AG09309 (cell line): ENCODE results near the gene INSL3.
"Not testable (repeated sequence)": the region's sequence is repeated elsewhere in the genome, so short reads cannot be mapped to it uniquely, and the experiment has no call there.

ENCODE experiments used
- DNase-seq: peaks from one replicate; pipeline ENCODE4 v3.0.0-alpha.2; 2010; ENCODE audit warnings: low read depth
- H3K4me3 ChIP-seq: 2 replicates; pipeline ENCODE4 v1.5.1; 2011; ENCODE audit warnings: mild to moderate bottlenecking, low read depth, low read length, moderate library complexity; ENCODE audit not compliant: control insufficient read depth
- TF ChIP-seq, protein P1 (sequence below): IDR thresholded peaks from 2 replicates; pipeline ENCODE4 v1.5.1; 2011; ENCODE audit warnings: mild to moderate bottlenecking, low read depth, low read length, inconsistent platforms; ENCODE audit not compliant: insufficient read depth, control insufficient read depth; ENCODE audit errors: missing control alignments

Gene INSL3

DNA sequence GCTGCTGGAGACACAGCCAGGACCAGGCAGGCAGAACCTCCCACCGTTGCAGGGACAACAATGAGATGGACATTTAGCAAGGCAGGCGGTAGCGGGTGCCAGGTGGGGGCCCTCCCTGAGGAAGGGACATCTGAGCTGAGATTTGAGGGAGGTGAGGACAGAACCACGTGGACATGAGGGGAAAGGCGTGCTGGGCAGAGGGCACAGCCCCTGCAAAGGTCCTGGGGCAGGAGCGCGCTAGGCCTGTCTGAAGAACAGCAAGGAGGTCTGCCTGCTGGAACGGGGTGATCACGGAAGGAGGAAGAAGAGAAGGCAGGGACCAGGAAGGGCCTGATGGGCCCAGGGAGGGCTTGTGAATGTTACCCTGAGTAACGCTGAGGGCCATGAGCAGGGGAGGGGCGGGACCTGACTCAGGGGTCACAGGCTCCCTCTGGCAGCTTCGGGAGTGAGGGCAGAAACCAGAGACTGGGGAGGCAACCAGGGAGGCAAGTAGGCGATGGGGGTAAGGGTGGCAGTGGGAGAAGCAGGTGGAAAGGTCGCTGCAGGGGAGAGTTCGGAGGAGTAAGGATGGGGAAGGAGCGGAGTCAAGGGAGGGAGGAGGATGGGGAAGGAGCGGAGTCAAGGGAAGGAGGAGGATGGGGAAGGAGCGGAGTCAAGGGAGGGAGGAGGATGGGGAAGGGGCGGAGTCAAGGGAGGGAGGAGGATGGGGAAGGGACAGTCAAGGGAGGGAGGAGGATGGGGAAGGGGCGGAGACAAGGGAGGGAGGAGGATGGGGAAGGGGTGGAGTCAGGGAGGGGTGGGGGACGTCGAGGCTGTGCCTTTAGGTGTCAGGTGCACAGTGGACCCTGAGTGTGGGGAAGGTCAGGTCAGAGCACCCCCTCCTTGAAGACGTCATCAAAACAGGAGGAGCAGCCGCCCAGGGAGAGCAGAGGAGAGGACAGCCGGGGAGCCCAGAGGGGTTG is 42.1 kb downstream of the INSL3 start:
- no peak overlapping the region for H3K4me3 ChIP-seq
- TF ChIP-seq, protein P1, sequence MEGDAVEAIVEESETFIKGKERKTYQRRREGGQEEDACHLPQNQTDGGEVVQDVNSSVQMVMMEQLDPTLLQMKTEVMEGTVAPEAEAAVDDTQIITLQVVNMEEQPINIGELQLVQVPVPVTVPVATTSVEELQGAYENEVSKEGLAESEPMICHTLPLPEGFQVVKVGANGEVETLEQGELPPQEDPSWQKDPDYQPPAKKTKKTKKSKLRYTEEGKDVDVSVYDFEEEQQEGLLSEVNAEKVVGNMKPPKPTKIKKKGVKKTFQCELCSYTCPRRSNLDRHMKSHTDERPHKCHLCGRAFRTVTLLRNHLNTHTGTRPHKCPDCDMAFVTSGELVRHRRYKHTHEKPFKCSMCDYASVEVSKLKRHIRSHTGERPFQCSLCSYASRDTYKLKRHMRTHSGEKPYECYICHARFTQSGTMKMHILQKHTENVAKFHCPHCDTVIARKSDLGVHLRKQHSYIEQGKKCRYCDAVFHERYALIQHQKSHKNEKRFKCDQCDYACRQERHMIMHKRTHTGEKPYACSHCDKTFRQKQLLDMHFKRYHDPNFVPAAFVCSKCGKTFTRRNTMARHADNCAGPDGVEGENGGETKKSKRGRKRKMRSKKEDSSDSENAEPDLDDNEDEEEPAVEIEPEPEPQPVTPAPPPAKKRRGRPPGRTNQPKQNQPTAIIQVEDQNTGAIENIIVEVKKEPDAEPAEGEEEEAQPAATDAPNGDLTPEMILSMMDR = no peak
- no peak for DNase-seq

DNA sequence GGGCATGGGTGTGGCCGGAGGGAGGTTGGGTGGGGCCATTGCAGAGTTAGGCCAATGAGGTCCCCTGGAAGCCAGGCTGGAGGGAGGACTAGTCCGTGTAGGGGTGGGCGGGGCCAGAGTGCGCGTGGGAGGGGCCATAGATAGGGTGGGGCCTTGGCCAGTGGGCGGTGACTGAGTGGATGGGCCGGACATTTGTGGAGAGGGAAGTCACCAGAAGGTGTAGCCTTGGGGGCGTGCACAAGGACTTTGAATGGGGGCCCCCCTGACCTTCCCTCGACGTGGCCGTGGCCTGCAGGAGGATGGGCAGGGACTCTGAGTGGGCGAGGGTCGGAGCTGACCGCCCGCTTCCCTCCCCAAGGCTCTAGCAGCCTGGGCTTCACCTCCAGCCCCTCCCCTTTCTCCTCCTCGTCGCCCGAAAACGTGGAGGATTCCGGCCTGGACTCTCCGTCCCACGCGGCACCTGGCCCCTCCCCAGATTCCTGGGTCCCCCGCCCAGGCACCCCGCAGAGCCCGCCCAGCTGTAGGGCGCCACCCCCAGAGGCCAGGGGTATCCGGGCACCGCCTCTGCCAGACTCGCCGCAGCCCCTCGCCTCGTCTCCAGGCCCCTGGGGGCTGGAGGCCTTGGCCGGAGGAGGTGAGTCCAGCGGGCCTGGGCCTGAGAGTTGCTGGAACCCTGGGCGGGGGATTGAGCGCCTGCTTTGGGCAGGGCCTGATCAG is 42.9 kb downstream of the INSL3 start:
- TF ChIP-seq, protein P1 = no peak
- H3K4me3 ChIP-seq = no peak overlapping the region
- DNase-seq = no peak

DNA sequence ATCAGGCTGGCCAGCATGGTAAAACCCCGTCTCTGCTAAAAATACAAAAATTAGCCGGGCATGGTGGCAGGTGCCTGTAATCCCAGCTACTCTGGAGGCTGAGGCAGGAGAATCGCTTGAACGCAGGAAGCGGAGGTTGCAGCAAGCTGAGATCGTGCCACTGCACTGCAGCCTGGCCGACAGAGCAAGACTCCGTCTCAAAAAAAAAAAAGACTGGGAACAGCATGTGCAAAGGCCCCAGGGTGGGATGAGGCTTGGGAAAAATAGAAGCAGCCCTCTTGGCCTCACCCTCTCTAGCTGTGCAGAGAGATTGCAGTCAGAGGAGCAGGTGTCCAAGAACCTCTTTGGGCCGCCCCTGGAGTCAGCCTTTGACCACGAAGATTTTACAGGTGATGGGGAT is 43.5 kb downstream of the INSL3 start:
- not testable (repeated sequence) for H3K4me3 ChIP-seq, DNase-seq

DNA sequence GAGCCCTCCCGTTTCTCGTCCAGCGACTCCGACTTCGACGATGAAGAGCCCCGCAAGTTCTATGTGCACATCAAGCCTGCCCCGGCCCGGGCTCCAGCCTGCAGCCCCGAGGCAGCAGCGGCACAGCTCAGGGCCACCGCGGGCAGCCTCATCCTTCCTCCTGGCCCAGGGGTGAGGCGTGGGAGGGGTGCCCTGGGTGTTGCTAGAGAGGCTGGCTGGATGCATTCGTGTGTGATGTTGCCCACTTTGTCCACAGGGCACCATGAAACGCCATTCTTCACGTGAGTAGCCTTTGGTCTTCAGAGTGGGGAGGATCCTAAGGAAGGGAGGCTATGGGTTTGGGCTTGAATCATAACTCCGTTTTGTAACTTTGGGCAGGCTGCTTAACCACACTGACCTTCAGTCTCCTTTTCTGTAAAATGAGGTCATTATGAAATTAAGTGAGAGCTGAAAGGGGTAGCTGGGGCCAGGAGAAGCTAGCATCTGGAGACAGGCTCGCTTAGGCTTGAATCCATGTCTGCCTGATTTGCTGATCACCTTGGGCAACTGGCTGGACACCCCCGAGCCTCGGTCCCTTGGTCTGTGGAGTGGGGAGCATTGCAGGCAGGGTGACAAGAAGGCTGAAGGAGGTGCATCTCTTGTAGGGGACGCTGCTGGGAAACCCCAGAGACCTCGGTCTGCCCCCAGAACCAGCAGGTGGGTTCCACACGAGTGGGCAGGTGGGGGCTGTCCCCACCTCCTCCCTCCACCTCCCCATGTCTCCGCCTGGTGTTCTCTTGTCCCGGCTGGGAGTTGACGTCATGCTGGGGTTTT is 45.1 kb downstream of the INSL3 start:
- DNase-seq = no peak
- TF ChIP-seq, protein P1 = no peak
- H3K4me3 ChIP-seq = no peak overlapping the region

DNA sequence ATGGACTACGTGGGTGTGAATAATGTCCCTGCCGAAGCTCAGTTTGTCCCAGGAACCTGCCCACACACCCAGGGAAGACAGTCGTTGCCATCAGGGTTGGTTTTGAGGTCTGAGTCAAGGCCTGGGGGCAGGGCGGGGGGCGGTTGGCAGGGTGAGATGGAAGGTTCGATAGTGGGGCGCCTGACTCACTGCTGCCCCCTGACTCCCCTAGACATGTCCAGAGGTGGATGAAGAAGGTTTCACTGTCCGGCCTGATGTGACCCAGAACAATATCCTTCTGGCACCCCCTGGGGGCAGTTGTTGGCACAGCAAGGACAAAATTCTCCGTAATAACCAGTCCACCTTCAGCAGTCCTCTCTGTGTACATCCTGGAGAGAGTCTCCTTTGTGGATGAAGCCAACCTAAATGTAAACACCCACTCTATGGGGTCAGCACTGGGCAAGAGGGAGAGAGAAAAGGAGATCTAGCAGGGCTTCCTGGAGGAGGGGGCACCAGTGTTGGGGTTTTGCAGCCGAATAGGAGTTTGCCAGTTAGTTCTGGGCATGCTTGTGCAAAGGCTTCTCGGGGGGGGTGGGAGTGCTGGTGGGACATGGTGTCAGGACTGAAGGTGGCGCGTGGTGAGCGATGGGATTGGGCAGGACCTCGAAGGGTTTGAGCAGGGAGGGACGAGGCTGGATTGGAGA is 45.9 kb downstream of the INSL3 start:
- H3K4me3 ChIP-seq = no peak overlapping the region
- TF ChIP-seq, protein P1 = peak; percentile 76
- no peak for DNase-seq

DNA sequence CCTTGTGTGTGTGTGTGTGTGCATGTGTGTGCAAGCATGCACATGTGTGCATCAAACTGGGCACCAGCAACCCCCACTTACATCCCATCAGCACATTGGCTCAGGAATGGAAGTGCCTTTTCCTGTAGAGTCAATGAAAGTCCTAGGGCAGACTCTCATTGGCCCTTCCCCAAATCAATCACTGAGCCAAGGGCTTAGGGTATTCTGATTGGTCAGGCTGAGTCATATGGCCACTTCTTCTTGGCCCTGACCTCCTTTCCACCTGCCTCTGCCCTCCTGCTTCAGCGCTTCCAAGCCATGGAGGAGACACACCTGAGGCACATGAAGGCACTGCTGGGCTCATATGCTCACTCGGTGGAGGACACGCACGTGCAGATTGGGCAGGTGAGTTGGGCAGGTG is 49.1 kb downstream of the INSL3 start:
- no peak for DNase-seq
- no peak overlapping the region for H3K4me3 ChIP-seq
- TF ChIP-seq, protein P1 = no peak
